Measurements from ENCODE around the gene INO80C.

DNA sequence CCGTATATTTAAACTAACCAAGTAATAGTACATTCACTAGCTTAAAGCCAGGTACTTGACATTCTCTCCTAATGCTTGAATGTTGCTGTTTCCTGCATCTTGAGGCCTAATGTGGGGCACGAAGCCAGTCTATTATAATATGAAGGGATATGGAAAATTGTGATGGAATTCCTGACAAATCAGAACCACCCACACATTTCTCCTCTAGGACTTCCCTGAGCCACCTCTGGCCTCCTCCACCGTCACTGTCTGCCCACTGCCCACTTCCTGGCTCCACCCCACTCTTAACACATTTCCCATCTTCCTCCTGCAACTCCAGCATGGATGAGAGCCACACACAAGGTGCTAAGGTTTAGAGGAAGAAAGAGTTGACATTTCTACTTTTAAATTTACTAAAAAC is 19.0 kb upstream of the INO80C start:
- no peak for TF ChIP-seq LEF1 (IDR thresholded peaks at IDR 0.05; ENCODE audit: borderline replicate concordance)
- TF ChIP-seq ZNF384 (IDR thresholded peaks at IDR 0.05), result no peak
- TF ChIP-seq ARNT (IDR thresholded peaks at IDR 0.05), result no peak
- TF ChIP-seq SP1 (IDR thresholded peaks at IDR 0.05), result no peak
- no peak for TF ChIP-seq ELF4 (IDR thresholded peaks at IDR 0.05)
- no peak for TF ChIP-seq FOXM1 (IDR thresholded peaks at IDR 0.05; ENCODE audit: borderline replicate concordance)
- no peak for TF ChIP-seq SUZ12 (IDR thresholded peaks at IDR 0.05)
- no peak for TF ChIP-seq BHLHE40 (IDR thresholded peaks at IDR 0.05; ENCODE audit: borderline replicate concordance)
- no peak for TF ChIP-seq FOXK2 (IDR thresholded peaks at IDR 0.05)
